ENCODE measurements around the gene CTIF. TPM values are rescaled to one million over a fixed set of nuclear protein-coding genes. Genes with fewer than 3 reads are reported as not detected.

Gene CTIF
- polyA plus RNA-seq, 1 donor from 2014 or later, result 50.2 TPM

DNA sequence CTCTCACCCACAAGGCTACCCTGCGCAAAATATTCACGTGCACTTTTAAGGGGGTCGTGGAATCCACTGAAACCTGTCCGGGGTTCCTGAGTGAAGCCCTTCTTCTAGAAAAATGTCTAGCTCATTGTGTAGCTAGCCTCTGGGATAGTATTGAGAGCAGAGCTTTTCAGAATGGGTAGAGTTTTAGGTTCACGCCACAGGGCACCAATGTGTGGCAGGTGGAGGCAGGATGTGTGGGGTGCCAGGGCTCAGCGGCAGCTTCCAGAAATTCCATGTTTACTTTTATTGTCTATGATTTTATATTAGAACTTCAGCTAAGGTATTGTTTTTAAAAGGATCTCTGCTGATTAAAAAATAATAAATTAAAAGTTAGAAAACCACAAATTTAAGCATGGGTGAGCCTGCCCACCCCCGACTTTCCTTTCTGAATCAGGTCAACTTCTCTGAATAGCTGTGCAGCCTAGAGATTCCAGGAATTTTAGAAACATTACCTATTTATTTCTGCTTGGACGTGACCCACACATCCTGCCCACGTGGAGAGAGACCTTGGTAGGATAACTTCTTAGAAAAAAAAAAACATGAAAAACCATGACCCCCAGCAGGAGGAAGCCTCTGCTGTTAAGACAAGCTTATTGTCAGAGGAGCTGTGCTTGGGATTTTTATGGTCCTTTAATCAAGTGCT lies 163.7 kb downstream of the CTIF start:
- Histone ChIP-seq H3F3A (ENCODE audit: insufficient read depth, low read length, poor library complexity, severe bottlenecking) (no peaks in the 10 kb centered on the region), H2AFZ (ENCODE audit: low read depth, low read length) (no peak overlapping the region), H3K9ac (ENCODE audit: low read length) (no peak overlapping the region), H3K9me2 (ENCODE audit: insufficient read depth, low read length) (no peaks in the 10 kb centered on the region), H3K27me3 (ENCODE audit: insufficient read depth, low read depth, low read length) (no peaks in the 10 kb centered on the region), H3K79me2 (replicated peaks; ENCODE audit: insufficient read depth, low read length) (no peaks in the 10 kb centered on the region), H3K36me3 (ENCODE audit: insufficient read depth, low read length) (no peaks in the 10 kb centered on the region), H3K9me3 (ENCODE audit: low read length) (no peaks in the 10 kb centered on the region), H3K4me3 (ENCODE audit: low read length) (no peak overlapping the region), H3K4me2 (ENCODE audit: low read length) (no peak overlapping the region), H3K27ac (ENCODE audit: low read length) (no peak overlapping the region), H4K20me1 (ENCODE audit: insufficient read depth) (no peaks in the 10 kb centered on the region)
- TF ChIP-seq EP300 (conservative IDR thresholded peaks at IDR 0.05; ENCODE audit: poor library complexity, severe bottlenecking) (no peak), POLR2AphosphoS5 (IDR thresholded peaks at IDR 0.05) (no peak), SMC3 (conservative IDR thresholded peaks at IDR 0.05; ENCODE audit: poor library complexity) (no peak), RAD21 (conservative IDR thresholded peaks at IDR 0.05) (no peak), TAF1 (IDR thresholded peaks at IDR 0.05; ENCODE audit: low read depth) (no peak), MXI1 (conservative IDR thresholded peaks at IDR 0.05; ENCODE audit: poor library complexity, severe bottlenecking) (no peak), EZH2 (IDR thresholded peaks at IDR 0.05; ENCODE audit: borderline replicate concordance, insufficient read depth, low read length, poor library complexity, severe bottlenecking) (no peak)
- TF ChIP-seq, protein P1, sequence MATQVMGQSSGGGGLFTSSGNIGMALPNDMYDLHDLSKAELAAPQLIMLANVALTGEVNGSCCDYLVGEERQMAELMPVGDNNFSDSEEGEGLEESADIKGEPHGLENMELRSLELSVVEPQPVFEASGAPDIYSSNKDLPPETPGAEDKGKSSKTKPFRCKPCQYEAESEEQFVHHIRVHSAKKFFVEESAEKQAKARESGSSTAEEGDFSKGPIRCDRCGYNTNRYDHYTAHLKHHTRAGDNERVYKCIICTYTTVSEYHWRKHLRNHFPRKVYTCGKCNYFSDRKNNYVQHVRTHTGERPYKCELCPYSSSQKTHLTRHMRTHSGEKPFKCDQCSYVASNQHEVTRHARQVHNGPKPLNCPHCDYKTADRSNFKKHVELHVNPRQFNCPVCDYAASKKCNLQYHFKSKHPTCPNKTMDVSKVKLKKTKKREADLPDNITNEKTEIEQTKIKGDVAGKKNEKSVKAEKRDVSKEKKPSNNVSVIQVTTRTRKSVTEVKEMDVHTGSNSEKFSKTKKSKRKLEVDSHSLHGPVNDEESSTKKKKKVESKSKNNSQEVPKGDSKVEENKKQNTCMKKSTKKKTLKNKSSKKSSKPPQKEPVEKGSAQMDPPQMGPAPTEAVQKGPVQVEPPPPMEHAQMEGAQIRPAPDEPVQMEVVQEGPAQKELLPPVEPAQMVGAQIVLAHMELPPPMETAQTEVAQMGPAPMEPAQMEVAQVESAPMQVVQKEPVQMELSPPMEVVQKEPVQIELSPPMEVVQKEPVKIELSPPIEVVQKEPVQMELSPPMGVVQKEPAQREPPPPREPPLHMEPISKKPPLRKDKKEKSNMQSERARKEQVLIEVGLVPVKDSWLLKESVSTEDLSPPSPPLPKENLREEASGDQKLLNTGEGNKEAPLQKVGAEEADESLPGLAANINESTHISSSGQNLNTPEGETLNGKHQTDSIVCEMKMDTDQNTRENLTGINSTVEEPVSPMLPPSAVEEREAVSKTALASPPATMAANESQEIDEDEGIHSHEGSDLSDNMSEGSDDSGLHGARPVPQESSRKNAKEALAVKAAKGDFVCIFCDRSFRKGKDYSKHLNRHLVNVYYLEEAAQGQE (IDR thresholded peaks at IDR 0.05; ENCODE audit: borderline replicate concordance), result no peak
- TF ChIP-seq, protein P2, sequence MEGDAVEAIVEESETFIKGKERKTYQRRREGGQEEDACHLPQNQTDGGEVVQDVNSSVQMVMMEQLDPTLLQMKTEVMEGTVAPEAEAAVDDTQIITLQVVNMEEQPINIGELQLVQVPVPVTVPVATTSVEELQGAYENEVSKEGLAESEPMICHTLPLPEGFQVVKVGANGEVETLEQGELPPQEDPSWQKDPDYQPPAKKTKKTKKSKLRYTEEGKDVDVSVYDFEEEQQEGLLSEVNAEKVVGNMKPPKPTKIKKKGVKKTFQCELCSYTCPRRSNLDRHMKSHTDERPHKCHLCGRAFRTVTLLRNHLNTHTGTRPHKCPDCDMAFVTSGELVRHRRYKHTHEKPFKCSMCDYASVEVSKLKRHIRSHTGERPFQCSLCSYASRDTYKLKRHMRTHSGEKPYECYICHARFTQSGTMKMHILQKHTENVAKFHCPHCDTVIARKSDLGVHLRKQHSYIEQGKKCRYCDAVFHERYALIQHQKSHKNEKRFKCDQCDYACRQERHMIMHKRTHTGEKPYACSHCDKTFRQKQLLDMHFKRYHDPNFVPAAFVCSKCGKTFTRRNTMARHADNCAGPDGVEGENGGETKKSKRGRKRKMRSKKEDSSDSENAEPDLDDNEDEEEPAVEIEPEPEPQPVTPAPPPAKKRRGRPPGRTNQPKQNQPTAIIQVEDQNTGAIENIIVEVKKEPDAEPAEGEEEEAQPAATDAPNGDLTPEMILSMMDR (IDR thresholded peaks at IDR 0.05; ENCODE audit: poor library complexity, severe bottlenecking), result no peak

DNA sequence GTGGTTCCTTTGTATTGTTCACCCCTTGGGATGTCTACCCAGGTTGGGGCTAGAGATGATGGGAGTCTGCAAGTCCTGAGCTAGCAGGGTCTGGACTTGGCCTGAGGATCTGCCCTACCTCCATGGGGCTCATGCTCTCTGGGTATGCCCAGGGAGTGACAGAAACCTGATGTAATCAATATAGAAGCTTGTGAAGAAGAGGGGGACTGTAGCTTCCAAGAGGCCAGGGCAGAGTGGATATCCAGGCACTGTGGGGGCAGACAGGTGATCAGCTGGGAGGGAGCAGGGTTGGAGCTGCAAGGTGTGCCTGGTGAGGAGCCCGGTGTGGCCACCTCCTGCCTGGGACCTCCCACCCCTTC lies 164.2 kb downstream of the CTIF start:
- H3K27ac ChIP-seq (ENCODE audit: low read length), result no peak overlapping the region
- H3K9me2 ChIP-seq (ENCODE audit: insufficient read depth, low read length), result no peaks in the 10 kb centered on the region
- TF ChIP-seq, protein P1 (IDR thresholded peaks at IDR 0.05; ENCODE audit: borderline replicate concordance), result no peak
- TF ChIP-seq MXI1 (conservative IDR thresholded peaks at IDR 0.05; ENCODE audit: poor library complexity, severe bottlenecking), result no peak
- TF ChIP-seq POLR2AphosphoS5 (IDR thresholded peaks at IDR 0.05), result no peak
- no peak for TF ChIP-seq RAD21 (conservative IDR thresholded peaks at IDR 0.05)
- TF ChIP-seq SMC3 (conservative IDR thresholded peaks at IDR 0.05; ENCODE audit: poor library complexity), result no peak
- TF ChIP-seq, protein P2 (IDR thresholded peaks at IDR 0.05; ENCODE audit: poor library complexity, severe bottlenecking), result no peak
- no peaks in the 10 kb centered on the region for H3K79me2 ChIP-seq (replicated peaks; ENCODE audit: insufficient read depth, low read length)
- H3K9ac ChIP-seq (ENCODE audit: low read length), result no peak overlapping the region
- no peak overlapping the region for H3K4me3 ChIP-seq (ENCODE audit: low read length)
- H3F3A ChIP-seq (ENCODE audit: insufficient read depth, low read length, poor library complexity, severe bottlenecking), result no peaks in the 10 kb centered on the region
- no peaks in the 10 kb centered on the region for H3K27me3 ChIP-seq (ENCODE audit: insufficient read depth, low read depth, low read length)
- no peaks in the 10 kb centered on the region for H4K20me1 ChIP-seq (ENCODE audit: insufficient read depth)
- no peak overlapping the region for H3K4me2 ChIP-seq (ENCODE audit: low read length)
- H3K9me3 ChIP-seq (ENCODE audit: low read length), result no peaks in the 10 kb centered on the region
- no peak overlapping the region for H2AFZ ChIP-seq (ENCODE audit: low read depth, low read length)
- H3K36me3 ChIP-seq (ENCODE audit: insufficient read depth, low read length), result no peaks in the 10 kb centered on the region

Measured in neural cell (in vitro differentiated cells).